Right forelimb (tissue), 1 donor: Measurements from ENCODE around the gene RMDN2.
"Not testable (repeated sequence)": the region's sequence is repeated elsewhere in the genome, so short reads cannot be mapped to it uniquely, and the experiment has no call there.

Experiments used
- DNase-seq: peaks from one replicate; pipeline ENCODE4 v3.0.0-alpha.2; 2018

Gene RMDN2

GRCh38 chr2:37898448-37898847, 26.6 kb upstream of the RMDN2 start:
- no peak for DNase-seq

GRCh38 chr2:37902991-37903390, 22.1 kb upstream of the RMDN2 start:
- no peak for DNase-seq

GRCh38 chr2:37904425-37904824, 20.7 kb upstream of the RMDN2 start:
- DNase-seq: no peak

- DNase-seq: no peak
Measured at GRCh38 chr2:37904993-37905392, 20.1 kb upstream of the RMDN2 start.

GRCh38 chr2:37906131-37906530, 19.0 kb upstream of the RMDN2 start:
- DNase-seq: no peak

GRCh38 chr2:37907501-37908225, 17.4 kb upstream of the RMDN2 start:
- no peak for DNase-seq

GRCh38 chr2:37911296-37911873, 13.7 kb upstream of the RMDN2 start:
- DNase-seq: no peak

GRCh38 chr2:37912056-37912455, 13.0 kb upstream of the RMDN2 start:
- DNase-seq: no peak

- no peak for DNase-seq
Measured at GRCh38 chr2:37912616-37913015, 12.5 kb upstream of the RMDN2 start.

GRCh38 chr2:37914340-37914739, 10.7 kb upstream of the RMDN2 start:
- DNase-seq: no peak

- DNase-seq: no peak
Measured at GRCh38 chr2:37915773-37916172, 9.3 kb upstream of the RMDN2 start.

- no peak for DNase-seq
Measured at GRCh38 chr2:37916512-37917082, 8.5 kb upstream of the RMDN2 start.

GRCh38 chr2:37917281-37918228, 7.5 kb upstream of the RMDN2 start:
- DNase-seq: no peak

- DNase-seq: no peak
Measured at GRCh38 chr2:37918742-37919186, 6.3 kb upstream of the RMDN2 start.

- no peak for DNase-seq
Measured at GRCh38 chr2:37919631-37920032, 5.5 kb upstream of the RMDN2 start.

- DNase-seq: no peak
Measured at GRCh38 chr2:37920570-37920969, 4.5 kb upstream of the RMDN2 start.

GRCh38 chr2:37921781-37922180, 3.3 kb upstream of the RMDN2 start:
- no peak for DNase-seq

GRCh38 chr2:37923308-37924055, 1.6 kb upstream of the RMDN2 start:
- DNase-seq: no peak

- no peak for DNase-seq
Measured at GRCh38 chr2:37926635-37927034, 1.5 kb downstream of the RMDN2 start.

GRCh38 chr2:37928377-37928776, 3.3 kb downstream of the RMDN2 start:
- DNase-seq: no peak

- not testable (repeated sequence) for DNase-seq
Measured at GRCh38 chr2:37930392-37930791, 5.3 kb downstream of the RMDN2 start.

GRCh38 chr2:37932873-37933272, 7.8 kb downstream of the RMDN2 start:
- DNase-seq: not testable (repeated sequence)
